Measurements from ENCODE around the gene ITK.
"Not testable (repeated sequence)": the region's sequence is repeated elsewhere in the genome, so short reads cannot be mapped to it uniquely, and the experiment has no call there.

The ITK gene

DNA sequence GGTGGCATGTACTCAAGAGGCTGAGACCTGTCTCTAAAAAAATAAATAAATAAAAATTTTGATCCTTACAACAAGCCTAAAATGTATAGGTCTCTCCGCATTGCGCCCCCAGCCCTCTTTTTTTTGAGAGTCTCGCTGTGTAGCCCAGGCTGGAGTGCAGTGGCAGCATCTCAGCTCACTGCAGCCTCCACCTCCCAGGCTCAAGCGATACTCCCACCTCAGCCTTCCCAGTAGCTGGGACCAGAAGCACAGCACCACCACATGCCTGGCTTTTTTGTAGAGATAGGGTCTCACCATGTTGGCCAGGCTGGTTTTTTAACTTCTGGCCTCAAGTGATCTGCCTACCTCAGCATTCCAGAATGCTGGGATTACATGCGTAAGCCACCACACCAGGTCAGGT, 12.4 kb upstream of the ITK start:
- no peak for DNase-seq

DNA sequence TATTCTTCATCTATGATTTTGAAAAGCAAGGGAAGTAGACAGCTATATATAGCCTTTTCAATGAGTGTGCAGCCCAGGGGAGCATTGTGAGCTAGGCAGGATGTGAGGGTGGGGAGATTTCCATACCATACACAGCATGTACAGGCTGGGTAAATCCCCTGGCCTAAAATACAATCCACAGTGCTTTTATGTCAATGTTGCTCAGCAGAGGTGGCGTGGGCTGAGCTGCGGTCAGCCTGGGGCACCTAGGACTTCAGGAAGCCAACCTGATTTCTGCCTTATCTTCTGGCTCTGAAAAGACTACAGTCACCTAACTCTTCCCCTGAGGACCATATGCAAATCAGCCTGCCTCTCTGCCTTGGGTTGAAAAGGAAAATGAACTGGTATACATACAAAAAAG, 8.2 kb upstream of the ITK start:
- DNase-seq, result no peak

DNA sequence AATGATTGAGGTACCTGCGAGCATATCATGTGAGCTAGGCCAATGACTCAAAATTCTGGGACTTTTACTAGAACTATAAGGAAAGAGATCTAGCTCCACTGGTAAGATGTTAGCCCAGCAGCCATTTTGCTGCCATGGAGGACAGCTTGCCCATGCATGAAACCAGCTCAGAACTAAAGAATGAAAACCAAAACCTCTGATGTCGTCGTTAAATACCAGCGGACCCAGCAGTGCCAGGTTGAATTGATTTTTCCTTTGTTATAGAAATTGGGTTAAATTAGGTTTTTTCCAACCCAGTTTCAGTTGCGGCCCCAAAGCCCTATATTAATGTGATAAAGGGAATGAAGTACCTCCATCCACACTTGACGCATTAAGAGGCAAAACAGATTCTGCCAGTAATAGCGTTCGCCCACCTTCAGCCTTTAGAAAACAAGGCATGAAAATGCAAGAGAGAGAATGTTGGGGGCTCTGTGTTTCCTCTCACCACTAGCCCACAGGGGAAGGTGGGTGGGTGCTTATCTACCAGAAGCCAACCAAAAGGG, 5.5 kb upstream of the ITK start:
- no peak for DNase-seq

DNA sequence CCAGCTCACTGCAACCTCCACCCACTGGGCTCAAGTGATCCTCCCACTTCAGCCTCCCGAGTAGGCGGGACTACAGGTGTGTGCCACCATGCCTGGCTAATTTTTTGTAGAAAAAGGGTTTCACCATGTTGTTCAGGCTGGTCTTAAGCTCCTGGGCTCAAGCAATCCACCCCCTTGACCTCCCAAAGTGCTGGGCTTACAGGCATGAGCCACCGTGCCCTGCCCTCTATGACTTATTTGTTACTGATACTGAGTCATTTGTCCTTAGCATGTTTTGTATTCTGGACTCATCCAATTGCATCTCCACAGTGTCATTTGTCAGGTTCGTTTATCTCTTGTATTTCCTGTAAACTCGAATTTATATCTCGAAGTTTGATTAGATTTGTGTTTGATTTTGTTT, 2.7 kb upstream of the ITK start:
- DNase-seq, result no peak

DNA sequence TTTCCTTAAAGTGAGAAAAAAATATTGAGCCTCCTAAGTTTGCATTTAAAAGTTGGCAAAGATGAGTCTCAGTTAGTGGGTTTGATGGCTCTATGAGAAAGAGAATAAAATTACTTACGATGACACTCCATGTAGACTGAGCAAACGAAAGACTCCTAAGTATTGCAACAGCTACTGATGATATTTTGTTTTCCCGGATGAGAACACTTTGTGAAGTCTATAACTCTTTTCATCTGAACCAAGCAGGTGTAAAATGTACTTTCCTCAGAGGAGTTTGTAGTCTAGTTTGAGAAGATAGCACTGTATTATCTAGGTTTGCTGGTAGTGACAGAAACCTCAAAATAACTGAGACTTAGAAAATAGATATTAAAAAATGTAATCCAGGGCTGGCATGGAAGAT, 1.7 kb upstream of the ITK start:
- DNase-seq, result no peak

DNA sequence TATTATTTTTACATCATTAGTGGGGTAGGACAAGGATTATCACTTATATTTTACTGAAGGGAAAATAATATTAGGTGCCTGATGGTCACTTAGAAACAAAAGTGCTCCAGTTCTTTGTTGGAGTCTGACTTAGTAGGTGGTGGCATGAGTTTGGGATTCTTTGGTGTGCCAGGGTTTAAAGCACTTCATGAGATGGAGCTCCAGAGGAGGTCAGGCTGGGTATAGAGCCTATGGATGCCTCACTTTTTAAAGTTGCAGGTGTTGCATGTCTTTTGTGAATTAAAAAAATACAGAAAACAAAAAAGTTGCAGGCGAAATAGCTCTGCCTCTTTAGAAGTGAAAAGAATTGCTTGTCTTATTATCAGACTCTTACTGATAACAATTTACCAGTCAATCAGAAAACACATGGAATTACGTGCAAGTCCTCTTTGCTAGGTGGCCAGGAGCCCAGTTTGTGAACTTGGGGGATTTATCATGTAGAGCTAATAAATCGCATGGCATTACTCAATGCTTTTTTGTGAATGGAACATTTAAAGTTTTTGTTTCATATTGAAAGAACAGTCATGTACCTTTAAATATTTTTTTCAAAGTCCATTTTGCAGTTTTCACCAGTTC, 1.6 kb downstream of the ITK start:
- DNase-seq, result no peak

DNA sequence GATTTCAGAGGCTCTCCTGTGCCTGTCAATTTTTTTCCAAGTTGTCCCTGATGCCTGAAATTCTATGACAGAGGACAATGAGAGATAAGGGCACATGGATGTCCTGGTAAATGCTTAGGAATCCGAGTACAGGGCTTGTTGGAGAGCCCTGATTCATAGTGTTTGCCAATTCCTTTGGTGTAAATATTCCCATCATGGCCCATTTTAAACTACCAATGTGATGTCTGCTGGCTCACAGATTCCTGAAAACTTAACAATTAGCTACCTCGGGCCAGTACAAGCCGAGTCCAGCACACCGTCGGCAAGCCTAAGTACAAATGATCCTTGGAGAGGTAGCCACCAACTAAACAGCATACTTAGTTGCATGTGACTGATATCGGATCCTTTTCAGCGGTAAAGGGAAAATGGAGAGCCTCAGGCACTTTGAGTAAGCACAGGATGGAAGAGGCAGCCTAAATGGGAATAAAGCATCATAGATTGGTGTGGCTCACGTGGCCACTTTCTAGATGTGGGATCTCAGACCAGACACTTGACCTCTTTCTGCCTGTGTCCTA, 3.6 kb downstream of the ITK start:
- DNase-seq, result no peak

DNA sequence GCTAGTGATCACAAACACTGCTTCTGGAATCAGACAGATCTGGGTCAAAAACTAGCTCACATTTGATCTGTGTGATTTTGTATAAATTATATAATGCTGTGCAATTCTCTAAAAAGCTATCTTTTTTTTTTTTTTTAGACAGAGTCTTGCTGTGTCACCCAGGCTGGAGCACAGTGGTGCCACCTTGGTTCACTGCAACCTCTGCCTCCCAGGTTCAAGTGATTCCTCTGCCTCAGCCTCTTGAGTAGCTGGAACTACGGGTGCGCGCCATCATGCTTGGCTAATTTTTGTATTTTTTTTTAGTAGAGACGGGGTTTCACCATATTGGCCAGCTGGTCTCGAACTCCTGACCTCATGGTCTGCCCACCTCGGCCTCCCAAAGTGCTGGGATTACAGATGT, 4.5 kb downstream of the ITK start:
- DNase-seq, result not testable (repeated sequence)

DNA sequence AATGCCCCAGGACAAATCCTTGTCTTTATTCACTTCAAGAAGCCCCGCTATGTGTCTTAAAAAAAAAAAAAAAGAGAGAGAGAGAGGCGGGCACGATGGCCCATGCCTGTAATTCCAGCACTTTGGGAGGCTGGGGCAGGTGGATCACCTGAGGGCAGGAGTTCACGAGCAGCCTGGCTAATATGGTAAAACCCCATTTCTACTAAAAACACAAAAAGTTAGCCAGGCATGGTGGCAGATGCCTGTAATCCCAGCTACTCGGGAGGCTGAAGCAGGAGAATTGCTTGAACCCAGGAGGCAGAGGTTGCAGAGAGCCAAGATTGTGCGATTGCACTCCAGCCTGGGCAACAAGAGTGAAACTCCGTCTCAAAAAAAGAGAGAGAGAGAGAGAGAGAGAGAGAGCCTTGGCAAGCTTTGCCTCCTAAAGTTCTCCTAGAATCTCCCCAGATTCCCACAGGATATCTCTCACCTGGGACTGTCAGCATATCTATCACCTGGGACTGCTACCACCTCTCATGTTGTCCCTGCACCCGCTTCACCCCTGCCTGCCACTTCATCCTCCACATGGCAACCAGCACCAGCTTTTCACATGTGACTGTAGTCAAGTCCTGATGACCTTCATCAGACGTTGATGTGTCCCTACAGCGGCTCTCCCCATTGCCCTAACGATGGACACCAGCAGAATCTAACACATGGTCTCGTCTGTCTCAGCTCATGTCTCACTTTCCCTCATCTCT, 5.8 kb downstream of the ITK start:
- no peak for DNase-seq

DNA sequence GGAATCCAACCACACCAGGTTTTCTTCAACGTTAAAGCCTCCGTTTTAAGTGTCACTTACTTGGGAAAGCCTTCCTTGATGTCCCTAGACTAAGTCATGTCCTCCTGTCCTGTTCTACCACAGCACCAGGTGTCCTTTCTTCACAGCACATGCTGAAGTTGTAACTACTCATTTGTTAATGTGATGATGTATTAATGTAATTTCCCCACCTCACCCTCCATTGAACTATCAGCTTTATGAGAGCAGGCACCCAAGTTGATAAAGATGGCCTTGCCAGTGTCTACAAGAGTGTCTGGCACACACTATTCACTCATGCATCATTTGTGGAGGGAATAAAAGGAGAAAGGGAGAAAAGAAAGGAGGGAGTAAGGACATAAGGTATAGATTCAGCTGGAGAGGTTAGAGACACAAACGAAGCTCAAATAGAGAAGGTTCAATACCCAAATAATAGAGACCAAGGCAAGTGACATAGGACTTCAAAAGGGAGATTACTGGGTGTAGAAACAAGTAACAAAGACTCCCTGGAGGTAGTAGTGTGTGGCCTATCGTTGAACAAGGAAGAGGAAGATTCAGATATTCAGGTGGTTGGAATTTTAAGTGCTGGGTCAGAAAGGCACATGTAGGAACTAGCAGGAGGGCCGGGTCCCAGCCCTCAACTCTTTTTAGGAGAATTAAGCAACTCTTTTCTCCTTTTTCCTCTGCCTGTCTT, 6.6 kb downstream of the ITK start:
- no peak for DNase-seq

DNA sequence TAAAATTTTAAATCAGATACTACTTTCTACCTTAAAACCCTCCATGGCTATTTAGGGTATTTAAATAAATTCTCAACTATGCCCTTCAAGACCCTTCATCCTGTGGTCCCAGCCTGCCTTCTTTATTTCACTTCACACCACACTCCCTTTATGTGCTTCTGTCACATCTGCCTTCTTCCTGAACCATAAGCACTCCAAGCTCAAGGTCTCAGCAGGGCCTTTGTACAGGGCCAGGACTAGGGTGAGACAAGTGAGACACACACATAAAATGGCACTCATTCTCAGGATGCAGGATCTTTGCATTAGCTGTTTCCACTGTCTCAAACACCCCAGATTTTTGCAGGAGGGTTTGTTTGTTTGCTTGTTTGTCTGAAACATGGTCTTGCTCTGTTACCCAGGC, 7.6 kb downstream of the ITK start:
- DNase-seq, result no peak

DNA sequence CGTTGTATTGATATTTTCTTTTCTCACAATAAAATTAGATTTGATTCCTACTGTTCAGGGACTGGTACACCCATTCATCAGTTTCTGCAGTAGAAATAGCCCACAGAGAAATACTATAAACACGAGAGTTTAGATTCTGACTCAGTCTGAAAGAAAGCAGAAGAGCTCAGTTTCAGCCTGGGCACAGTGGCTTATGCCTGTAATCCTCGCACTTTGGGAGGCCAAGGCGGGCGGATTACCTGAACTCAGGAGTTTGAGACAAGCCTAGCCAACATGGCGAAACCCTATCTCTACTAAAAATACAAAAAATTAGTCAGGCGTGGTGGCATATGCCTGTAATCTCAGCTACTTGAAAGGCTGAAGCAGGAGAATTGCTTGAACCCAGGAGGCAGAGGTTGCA, 8.6 kb downstream of the ITK start:
- DNase-seq, result no peak

DNA sequence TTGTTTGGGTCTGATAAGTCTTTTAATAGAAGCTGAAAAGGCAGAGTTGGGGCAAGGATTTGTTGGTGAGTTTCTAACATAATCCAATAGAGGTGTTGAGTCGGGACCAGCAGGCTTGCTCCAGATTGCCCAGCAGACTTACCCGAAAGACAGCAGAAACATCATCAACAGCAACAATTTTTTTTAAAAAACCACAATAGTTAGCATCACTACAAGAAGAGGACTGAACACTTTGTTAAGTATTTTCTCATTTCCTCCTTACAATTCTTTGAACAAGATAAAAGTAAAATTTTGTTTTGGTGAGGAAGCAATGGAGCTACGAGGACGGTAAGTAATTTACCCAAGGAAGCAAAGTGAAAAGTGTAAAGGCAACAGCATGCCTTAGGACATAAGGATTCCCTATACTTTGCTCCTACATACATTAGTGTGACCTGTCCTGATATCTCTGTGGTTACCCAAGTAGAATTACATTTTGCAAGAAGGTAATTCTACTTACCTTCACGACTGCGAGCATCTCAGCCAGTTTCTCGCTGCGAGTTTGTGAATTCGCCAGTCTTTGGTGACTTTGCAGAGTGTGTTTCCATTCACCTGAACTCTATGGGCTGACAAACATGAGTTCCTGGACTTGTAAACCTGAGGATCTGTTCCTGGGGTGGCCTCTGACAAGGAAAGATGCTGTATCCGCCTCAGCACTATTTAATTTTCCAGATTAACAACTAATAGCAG, 13.2 kb downstream of the ITK start:
- DNase-seq, result no peak

DNA sequence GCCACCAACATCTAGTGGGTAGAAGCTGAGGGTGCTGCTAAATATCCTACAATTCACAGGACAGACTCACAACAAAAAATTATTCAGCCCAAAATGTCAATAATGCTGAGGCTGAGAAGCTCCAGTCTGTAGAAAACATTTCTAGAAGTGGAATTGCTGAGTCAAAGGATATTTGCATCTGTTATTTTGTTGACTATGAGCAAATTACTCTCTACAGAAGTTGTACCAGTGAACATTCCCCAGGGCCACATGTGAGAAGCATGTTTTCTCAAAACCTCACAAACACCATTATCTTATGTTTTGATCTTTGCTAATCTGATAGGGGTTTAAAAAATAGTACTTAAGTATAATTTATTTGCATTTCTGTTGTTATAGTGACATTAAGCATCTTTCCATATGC, 15.4 kb downstream of the ITK start:
- no peak for DNase-seq

DNA sequence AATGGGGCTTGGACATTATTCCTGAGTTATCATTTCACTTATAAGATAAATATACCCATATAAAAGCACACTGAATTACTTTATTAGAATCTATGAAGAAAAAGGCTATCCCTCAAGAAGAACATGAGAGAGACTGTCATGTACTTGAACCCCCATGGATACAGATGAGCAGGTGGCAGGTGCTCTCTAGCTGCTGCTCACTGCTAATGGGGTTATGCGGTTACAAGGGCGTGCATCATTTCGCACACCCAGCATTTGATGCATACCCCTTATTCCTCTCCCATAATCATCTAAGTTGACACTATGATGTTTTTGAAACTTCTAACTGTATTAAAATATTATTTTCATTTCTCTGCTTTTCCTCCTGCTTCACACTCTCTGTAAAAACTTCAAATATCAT, 16.4 kb downstream of the ITK start:
- no peak for DNase-seq

DNA sequence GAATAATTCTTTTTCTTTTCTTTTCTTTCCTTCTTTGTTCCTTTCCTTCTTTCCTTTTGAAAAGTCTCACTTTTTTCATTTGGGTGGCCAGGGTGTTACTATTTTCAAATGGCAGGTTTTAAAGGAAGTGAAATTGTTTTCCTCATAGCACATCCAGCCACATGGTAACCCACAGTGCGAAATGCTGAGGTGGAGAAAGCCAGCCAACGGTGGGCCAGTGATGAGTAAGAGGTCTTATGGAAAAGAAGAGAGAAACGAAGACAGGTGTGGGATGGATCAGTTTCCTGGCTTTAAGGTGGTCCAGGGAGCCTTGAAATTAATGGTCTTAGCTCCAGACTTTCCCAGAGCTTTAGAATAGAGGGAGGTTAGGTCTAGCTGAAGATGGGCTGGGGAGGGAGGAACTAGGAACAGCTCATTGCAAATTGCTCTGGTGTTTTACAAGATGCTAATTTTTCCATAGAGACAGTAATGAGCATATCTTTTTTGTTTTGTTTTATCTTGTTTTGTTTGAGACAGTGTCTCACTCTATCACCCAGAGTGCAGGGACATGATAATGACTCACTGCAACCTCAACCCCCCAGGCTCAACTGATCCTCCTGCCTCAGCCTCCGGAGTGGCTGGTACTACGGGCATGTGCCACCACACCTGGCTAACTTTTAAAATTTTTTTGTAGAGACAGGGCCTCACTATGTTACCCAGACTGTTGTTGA, 17.8 kb downstream of the ITK start:
- DNase-seq, result no peak

DNA sequence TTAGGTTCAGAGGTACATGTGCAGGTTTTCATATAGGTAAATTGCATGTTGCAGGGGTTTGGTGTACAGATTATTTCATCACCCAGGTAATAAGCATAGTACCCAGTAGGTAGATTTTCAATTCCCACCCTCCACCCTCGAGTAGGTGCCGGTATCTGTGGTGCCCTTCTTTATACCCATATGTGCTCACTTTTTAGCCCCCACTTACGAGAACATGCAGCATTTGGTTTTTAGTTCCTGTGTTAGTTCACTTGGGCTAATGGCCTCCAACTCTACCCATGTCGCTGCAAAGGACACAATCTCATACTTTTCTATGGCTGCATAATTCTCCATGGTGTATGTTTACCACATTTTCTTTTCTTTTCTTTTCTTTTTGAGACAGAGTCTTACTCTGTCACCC, 21.2 kb downstream of the ITK start:
- no peak for DNase-seq

DNA sequence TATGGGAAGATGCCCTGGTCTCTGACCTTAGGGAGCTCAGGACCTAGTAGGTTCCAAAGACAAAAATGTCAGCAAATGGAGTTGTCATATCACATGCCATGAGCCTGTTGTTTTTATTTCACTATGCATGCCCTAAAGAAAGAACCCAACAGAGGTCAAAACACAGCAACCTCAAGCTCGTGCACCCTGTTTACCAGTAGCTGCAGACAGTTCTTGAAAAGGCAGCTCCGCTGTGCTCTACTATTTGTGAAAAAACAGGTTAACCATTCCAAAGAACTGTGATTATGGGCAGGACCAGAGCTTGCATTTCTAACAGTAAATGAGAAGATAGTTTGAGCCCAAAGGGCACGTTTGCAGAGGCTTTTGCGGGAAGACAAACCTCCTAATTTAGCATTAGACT, 22.8 kb downstream of the ITK start:
- no peak for DNase-seq

DNA sequence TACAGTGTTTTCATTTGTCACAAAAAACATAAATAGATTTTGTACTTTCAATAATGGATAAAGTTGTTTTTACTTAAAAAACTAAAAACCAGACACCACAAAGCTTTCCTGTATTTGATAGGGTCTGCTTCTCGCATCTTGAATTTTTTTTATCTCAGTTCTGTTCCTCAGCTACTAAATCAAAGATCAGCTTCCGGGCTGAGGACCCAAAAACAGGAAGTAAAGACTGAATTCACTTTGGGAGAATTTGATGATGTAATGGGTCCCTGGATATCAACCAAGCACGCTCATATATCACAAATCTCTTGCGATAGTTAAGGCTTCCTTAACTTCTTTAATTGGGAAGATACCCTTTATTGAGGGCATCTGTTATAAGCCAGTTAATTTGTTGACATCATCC, 24.1 kb downstream of the ITK start:
- no peak for DNase-seq

DNA sequence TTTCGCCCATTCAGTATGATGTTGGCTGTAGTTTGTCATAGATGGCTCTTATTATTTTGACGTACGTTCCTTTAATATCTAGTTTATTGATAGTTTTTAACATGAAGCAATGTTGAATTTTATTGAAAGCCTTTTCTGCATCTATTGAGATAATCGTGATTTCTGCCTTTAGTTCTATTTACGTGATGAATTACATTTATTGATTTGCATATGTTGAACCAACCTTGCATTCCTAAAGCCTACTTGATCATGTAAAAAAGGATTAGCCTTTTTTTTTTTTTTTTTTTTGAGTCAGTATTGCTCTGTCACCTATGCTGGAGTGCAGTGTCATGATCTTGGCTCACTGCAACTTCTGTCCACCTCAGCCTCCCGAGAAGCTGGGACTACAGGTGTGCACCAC, 25.1 kb downstream of the ITK start:
- no peak for DNase-seq

DNA sequence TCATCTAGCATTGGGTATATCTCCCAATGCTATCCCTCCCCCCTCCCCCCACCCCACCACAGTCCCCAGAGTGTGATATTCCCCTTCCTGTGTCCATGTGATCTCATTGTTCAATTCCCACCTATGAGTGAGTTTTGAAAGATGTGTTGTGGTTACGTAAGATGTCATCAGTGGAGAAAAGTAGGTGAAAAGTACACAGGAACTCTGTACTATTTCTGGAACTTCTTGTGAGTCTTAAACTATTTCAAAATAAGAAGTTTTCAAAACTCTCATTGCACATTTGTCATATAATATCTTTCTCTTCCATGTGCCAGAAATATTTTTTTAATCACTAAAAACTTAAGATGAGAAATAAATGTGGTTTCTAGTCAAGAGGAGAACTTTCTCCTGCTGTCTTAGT, 30.0 kb downstream of the ITK start:
- not testable (repeated sequence) for DNase-seq

DNA sequence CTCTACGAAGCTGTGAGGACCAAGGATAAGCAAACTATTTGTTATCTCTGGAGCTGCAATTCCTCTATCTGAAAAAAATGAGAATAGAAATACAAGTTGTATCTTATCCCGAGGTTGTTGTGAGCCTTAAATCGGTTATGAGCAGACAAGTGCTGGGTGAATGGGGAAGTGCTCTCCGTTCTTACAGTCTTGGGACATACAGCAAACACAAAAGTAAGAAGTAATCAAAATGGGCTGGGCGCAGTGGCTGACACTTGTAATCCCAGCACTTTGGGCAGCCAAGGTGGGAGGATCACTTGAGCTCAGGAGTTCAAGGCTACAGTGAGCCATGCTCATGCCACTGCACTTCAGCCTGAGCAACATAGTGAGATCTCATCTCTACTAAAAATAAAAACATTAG, 31.7 kb downstream of the ITK start:
- no peak for DNase-seq
